Measurements from ENCODE around the gene RINT1. TPM values are rescaled to one million over a fixed set of nuclear protein-coding genes. Genes with fewer than 3 reads are reported as not detected.

RINT1 gene
- total and polyA plus RNA-seq, 2 of the 13 experiments (the other 11 are each of a cell fraction or from before 2014, with no cell fraction given) = 14.7 to 19.3 TPM

- TF ChIP-seq, protein P1, sequence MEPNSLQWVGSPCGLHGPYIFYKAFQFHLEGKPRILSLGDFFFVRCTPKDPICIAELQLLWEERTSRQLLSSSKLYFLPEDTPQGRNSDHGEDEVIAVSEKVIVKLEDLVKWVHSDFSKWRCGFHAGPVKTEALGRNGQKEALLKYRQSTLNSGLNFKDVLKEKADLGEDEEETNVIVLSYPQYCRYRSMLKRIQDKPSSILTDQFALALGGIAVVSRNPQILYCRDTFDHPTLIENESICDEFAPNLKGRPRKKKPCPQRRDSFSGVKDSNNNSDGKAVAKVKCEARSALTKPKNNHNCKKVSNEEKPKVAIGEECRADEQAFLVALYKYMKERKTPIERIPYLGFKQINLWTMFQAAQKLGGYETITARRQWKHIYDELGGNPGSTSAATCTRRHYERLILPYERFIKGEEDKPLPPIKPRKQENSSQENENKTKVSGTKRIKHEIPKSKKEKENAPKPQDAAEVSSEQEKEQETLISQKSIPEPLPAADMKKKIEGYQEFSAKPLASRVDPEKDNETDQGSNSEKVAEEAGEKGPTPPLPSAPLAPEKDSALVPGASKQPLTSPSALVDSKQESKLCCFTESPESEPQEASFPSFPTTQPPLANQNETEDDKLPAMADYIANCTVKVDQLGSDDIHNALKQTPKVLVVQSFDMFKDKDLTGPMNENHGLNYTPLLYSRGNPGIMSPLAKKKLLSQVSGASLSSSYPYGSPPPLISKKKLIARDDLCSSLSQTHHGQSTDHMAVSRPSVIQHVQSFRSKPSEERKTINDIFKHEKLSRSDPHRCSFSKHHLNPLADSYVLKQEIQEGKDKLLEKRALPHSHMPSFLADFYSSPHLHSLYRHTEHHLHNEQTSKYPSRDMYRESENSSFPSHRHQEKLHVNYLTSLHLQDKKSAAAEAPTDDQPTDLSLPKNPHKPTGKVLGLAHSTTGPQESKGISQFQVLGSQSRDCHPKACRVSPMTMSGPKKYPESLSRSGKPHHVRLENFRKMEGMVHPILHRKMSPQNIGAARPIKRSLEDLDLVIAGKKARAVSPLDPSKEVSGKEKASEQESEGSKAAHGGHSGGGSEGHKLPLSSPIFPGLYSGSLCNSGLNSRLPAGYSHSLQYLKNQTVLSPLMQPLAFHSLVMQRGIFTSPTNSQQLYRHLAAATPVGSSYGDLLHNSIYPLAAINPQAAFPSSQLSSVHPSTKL (CRISPR knock-in tag; IDR thresholded peaks at IDR 0.05) = peak; percentile 56
- TF ChIP-seq DNMT1 (CRISPR knock-in tag; IDR thresholded peaks at IDR 0.05) = peak; percentile 73; the same call in 1 of the 2 replicates
- TF ChIP-seq ZNF143 (CRISPR knock-in tag; IDR thresholded peaks at IDR 0.05) = no peak
- TF ChIP-seq, protein P2, sequence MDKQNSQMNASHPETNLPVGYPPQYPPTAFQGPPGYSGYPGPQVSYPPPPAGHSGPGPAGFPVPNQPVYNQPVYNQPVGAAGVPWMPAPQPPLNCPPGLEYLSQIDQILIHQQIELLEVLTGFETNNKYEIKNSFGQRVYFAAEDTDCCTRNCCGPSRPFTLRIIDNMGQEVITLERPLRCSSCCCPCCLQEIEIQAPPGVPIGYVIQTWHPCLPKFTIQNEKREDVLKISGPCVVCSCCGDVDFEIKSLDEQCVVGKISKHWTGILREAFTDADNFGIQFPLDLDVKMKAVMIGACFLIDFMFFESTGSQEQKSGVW (CRISPR knock-in tag; IDR thresholded peaks at IDR 0.05; ENCODE audit: borderline replicate concordance) = no peak
- peak; percentile 70; the same call in 1 of the 2 replicates for TF ChIP-seq FOXC1 (CRISPR knock-in tag; IDR thresholded peaks at IDR 0.05; ENCODE audit: borderline replicate concordance)
- TF ChIP-seq ZBTB7A (CRISPR knock-in tag; IDR thresholded peaks at IDR 0.05) = peak; percentile 69; the same call in 1 of the 2 replicates
- TF ChIP-seq, protein P3, sequence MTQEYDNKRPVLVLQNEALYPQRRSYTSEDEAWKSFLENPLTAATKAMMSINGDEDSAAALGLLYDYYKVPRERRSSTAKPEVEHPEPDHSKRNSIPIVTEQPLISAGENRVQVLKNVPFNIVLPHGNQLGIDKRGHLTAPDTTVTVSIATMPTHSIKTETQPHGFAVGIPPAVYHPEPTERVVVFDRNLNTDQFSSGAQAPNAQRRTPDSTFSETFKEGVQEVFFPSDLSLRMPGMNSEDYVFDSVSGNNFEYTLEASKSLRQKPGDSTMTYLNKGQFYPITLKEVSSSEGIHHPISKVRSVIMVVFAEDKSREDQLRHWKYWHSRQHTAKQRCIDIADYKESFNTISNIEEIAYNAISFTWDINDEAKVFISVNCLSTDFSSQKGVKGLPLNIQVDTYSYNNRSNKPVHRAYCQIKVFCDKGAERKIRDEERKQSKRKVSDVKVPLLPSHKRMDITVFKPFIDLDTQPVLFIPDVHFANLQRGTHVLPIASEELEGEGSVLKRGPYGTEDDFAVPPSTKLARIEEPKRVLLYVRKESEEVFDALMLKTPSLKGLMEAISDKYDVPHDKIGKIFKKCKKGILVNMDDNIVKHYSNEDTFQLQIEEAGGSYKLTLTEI (CRISPR knock-in tag; conservative IDR thresholded peaks at IDR 0.05) = no peak
- no peak for TF ChIP-seq ZNF761 (CRISPR knock-in tag; conservative IDR thresholded peaks at IDR 0.05)
- peak; percentile 49; the same call in 1 of the 2 replicates for TF ChIP-seq ZNF44 (CRISPR knock-in tag; IDR thresholded peaks at IDR 0.05)
- TF ChIP-seq ZNF597 (CRISPR knock-in tag; IDR thresholded peaks at IDR 0.05) = no peak
- peak; percentile 67 for TF ChIP-seq TFE3 (CRISPR knock-in tag; IDR thresholded peaks at IDR 0.05)
- peak; percentile 78 for TF ChIP-seq HOXA3 (CRISPR knock-in tag; IDR thresholded peaks at IDR 0.05)
- TF ChIP-seq ZFP1 (CRISPR knock-in tag; IDR thresholded peaks at IDR 0.05) = peak; percentile 75; the same call in 1 of the 2 replicates
- TF ChIP-seq ZNF547 (CRISPR knock-in tag; IDR thresholded peaks at IDR 0.05) = peak; percentile 90
- TF ChIP-seq MATR3 (CRISPR knock-in tag; IDR thresholded peaks at IDR 0.05) = no peak
- TF ChIP-seq TOE1 (CRISPR knock-in tag; IDR thresholded peaks at IDR 0.05) = 0 out of 2 replicates have a peak, but pooled peaks have one; percentile 61
- peak; percentile 34; the same call in 1 of the 2 replicates for TF ChIP-seq TFAP4 (IDR thresholded peaks at IDR 0.05; ENCODE audit: borderline replicate concordance, low read depth)
- TF ChIP-seq ZSCAN30 (CRISPR knock-in tag; IDR thresholded peaks at IDR 0.05) = no peak
- peak; percentile 97 for TF ChIP-seq KAT8 (CRISPR knock-in tag; IDR thresholded peaks at IDR 0.05)
These were observed at the start of gene RINT1 (continued) for GRCh38 chr7:105531792-105532671.
